Keratinocyte (primary cell): ENCODE measurements around the gene LRRC46. TPM values are rescaled to one million over a fixed set of nuclear protein-coding genes. Genes with fewer than 3 reads are reported as not detected.

Source experiments
- DNase-seq: peaks from one replicate; pipeline ENCODE4 v3.0.0-alpha.2; 2011; ENCODE audit warnings: low read depth, missing footprints, low spot score
- FAIRE-seq: peaks from 2 replicates; lab custom pipeline; 2011; peaks lifted over from hg19 to GRCh38; lab: Jason Lieb, UNC
- H2AFZ ChIP-seq: 2 replicates; pipeline ENCODE4 v1.6.0; 2012; ENCODE audit warnings: low read length, control low read depth, inconsistent platforms; ENCODE audit not compliant: control insufficient read depth
- H3K27ac ChIP-seq: 2 replicates; pipeline ENCODE4 v1.5.1; 2011; ENCODE audit warnings: low read length; ENCODE audit not compliant: control insufficient read depth, insufficient read depth
- H3K27me3 ChIP-seq: 3 replicates; pipeline ENCODE4 v1.6.0; 2011; ENCODE audit warnings: low read length; ENCODE audit not compliant: control insufficient read depth, insufficient read depth; ENCODE audit errors: extremely low read depth
- H3K36me3 ChIP-seq, 2 experiments: 2 replicates in 1 of 2; 3 replicates in 1 of 2; pipeline ENCODE4 v1.5.1; 2011; ENCODE audit warnings: low read length in 2 of 2, mild to moderate bottlenecking in 1 of 2; ENCODE audit not compliant: control insufficient read depth in 2 of 2, insufficient read depth in 2 of 2; ENCODE audit errors: extremely low read depth in 1 of 2
- H3K4me1 ChIP-seq: 3 replicates; pipeline ENCODE4 v1.5.1; 2011; ENCODE audit warnings: low read length; ENCODE audit not compliant: control insufficient read depth, insufficient read depth; ENCODE audit errors: extremely low read depth
- H3K4me2 ChIP-seq: 3 replicates; pipeline ENCODE4 v1.6.0; 2011; ENCODE audit warnings: low read depth, low read length; ENCODE audit not compliant: control insufficient read depth, insufficient read depth; ENCODE audit errors: extremely low read depth
- H3K4me3 ChIP-seq, 3 experiments: fragments of 200-600 bp in 1 of 3; sonication (generic) in 1 of 3; 2 replicates in 2 of 3; 3 replicates in 1 of 3; pipeline ENCODE4 v1.5.1; 2011 to 2016; ENCODE audit warnings: low read length in 3 of 3, mild to moderate bottlenecking in 3 of 3, control low read depth in 2 of 3, inconsistent platforms in 1 of 3, low read depth in 1 of 3, mixed read lengths in 1 of 3, mixed run types in 1 of 3, moderate library complexity in 1 of 3; ENCODE audit not compliant: control insufficient read depth in 2 of 3, insufficient read depth in 2 of 3; ENCODE audit errors: extremely low read depth in 1 of 3
- H3K79me2 ChIP-seq: 2 replicates; pipeline ENCODE4 v1.6.0; 2012; ENCODE audit warnings: low read length; ENCODE audit not compliant: control insufficient read depth, insufficient read depth
- H3K9ac ChIP-seq: 3 replicates; pipeline ENCODE4 v1.6.0; 2011; ENCODE audit warnings: low read length; ENCODE audit not compliant: control insufficient read depth, insufficient read depth; ENCODE audit errors: extremely low read depth
- H3K9me1 ChIP-seq: 3 replicates; pipeline ENCODE4 v1.6.0; 2011; ENCODE audit warnings: low read length; ENCODE audit not compliant: control insufficient read depth, insufficient read depth; ENCODE audit errors: extremely low read depth
- H3K9me3 ChIP-seq: 2 replicates; pipeline ENCODE4 v1.5.1; 2012; ENCODE audit warnings: low read depth, low read length; ENCODE audit not compliant: control insufficient read depth
- H4K20me1 ChIP-seq: 3 replicates; pipeline ENCODE4 v1.6.0; 2011; ENCODE audit warnings: low read length; ENCODE audit not compliant: control insufficient read depth, insufficient read depth; ENCODE audit errors: extremely low read depth
- CTCF ChIP-seq, 3 experiments: IDR thresholded peaks in 1 of 3; conservative IDR thresholded peaks in 1 of 3; optimal IDR thresholded peaks in 1 of 3; 2 replicates in 2 of 3; 3 replicates in 1 of 3; pipeline versions ENCODE3 to v1.5.1; 2011; ENCODE audit warnings: low read length in 3 of 3, mild to moderate bottlenecking in 3 of 3, moderate library complexity in 2 of 3, control low read depth in 1 of 3, inconsistent platforms in 1 of 3; ENCODE audit not compliant: insufficient read depth in 2 of 3; ENCODE audit errors: extremely low read depth in 1 of 3
- EZH2 ChIP-seq: IDR thresholded peaks from one replicate; pipeline ENCODE4 v1.6.1; 2012; ENCODE audit warnings: inconsistent platforms, mild to moderate bottlenecking, low read length, moderate library complexity
- dilution Hi-C: fragments of 300-500 bp; cut with MboI; formaldehyde crosslinking; loops from one replicate; pipeline ENCODE4 v1.7.0; 2020; ENCODE audit warnings: low sequenced_read_pairs; ENCODE audit not compliant: extremely low pct_ligation_motif_present
- polyA plus RNA-seq, 5 experiments: library from polyadenylated mRNA; depleted of rRNA in 3 of 5; stranded (reverse) in 3 of 5; stranded (forward) in 1 of 5; unstranded in 1 of 5; fragments of >200 nt; gene quantifications; 1 replicate in 1 of 5; 2 replicates in 3 of 5; 3 replicates in 1 of 5; pipeline versions ENCODE4 v1.2.1 to v1.2.3, GENCODE V29; 2011 to 2012; ENCODE audit warnings: missing spikeins in 2 of 5, low read depth in 1 of 5, low replicate concordance in 1 of 5

Gene LRRC46
- polyA plus RNA-seq, 1 donor (not counting 4 experiments of a cell fraction or from before 2014, with no cell fraction given): 0.43 TPM

DNA sequence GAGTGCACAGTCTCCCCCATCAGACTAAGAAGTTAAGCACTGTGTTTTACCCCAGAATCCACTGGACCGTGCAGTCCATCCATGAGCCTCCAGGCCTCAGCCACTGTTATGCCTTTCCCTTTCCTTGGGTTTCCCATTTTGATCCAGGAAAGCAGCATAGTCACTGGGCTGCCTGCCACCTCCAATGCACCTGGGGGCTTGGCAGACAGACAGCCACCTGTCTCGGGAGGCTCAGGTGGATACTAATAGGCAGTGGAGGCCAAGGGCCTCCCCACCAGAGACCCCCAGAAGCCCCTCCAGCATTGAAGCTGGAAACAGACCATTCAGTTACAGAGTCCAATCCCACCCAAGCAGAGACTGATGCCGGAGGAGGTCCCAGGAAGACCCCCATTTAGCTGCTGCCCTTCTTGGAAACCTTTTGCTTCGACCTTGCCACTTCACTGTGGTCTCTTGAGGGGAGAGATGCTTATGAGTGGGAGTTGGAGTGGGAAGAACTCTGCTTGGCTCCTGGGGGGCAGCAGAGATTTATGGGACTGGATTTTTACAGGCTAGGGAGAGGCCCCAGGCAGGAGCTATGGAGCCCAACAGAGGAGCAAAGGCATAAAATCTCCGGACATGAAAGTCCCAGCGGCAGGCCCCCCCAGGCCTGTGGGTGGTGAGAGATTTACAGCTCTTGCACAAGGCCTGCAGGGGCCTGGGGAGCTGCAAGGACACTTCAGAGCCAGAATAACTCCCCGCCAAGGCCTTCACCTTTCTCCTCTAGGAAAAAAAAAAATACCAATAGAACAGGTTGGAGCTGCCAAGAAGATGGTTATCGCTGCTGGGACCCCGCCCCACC is 52.3 kb downstream of the LRRC46 start:
- dilution Hi-C loops: no loop called here
- Histone ChIP-seq H3K27me3 (no peaks in the 10 kb centered on the region), H3K79me2 (no peaks in the 10 kb centered on the region), H3K4me3 (no peak overlapping the region), H3K9me3 (no peaks in the 10 kb centered on the region), H3K4me2 (no peak overlapping the region), H3K36me3 (no peaks in the 10 kb centered on the region), H3K9me1 (no peaks in the 10 kb centered on the region), H4K20me1 (no peaks in the 10 kb centered on the region), H3K4me1 (peaks cover 13% of the 10 kb centered on the region), H3K9ac (no peak overlapping the region), H3K27ac (no peak overlapping the region), H2AFZ (no peak overlapping the region)
- DNase-seq (no peak), FAIRE-seq (no peak)
- no peak for TF ChIP-seq CTCF (optimal IDR thresholded peaks at IDR 0.05 in 1 of 3, IDR thresholded peaks at IDR 0.05 in 1 of 3, conservative IDR thresholded peaks at IDR 0.05 in 1 of 3; ENCODE audit: extremely low read depth in 1 of 3, insufficient read depth in 2 of 3, low read length in 3 of 3)
- TF ChIP-seq EZH2: no peak

GRCh38 chr17:47884427-47884740 is 52.9 kb downstream of the LRRC46 start:
- no peaks in the 10 kb centered on the region for H4K20me1 ChIP-seq
- no peak overlapping the region for H3K4me3 ChIP-seq
- no peak for TF ChIP-seq CTCF (optimal IDR thresholded peaks at IDR 0.05 in 1 of 3, IDR thresholded peaks at IDR 0.05 in 1 of 3, conservative IDR thresholded peaks at IDR 0.05 in 1 of 3; ENCODE audit: extremely low read depth in 1 of 3, insufficient read depth in 2 of 3, low read length in 3 of 3)
- TF ChIP-seq EZH2: no peak
- no peaks in the 10 kb centered on the region for H3K9me3 ChIP-seq
- H2AFZ ChIP-seq: no peak overlapping the region
- no peak for FAIRE-seq
- H3K27me3 ChIP-seq: no peaks in the 10 kb centered on the region
- no peaks in the 10 kb centered on the region for H3K79me2 ChIP-seq
- H3K27ac ChIP-seq: no peak overlapping the region
- no peak overlapping the region for H3K4me2 ChIP-seq
- DNase-seq: no peak
- peaks cover 13% of the 10 kb centered on the region for H3K4me1 ChIP-seq
- no peak overlapping the region for H3K9ac ChIP-seq
- no peaks in the 10 kb centered on the region for H3K9me1 ChIP-seq
- H3K36me3 ChIP-seq: no peaks in the 10 kb centered on the region
- dilution Hi-C loops: no loop called here
